Endothelial cell of umbilical vein (primary cell): ENCODE results near the gene CNTNAP2. TPM values are rescaled to one million over a fixed set of nuclear protein-coding genes. Genes with fewer than 3 reads are reported as not detected.

Experiments
- Bru-seq: library from RNA; stranded (reverse); fragments of 400-500 nt; gene quantifications from one replicate; lab custom pipeline; 2021; lab: Mats Ljungman, UMichigan
- BruChase-seq, 2 experiments: library from RNA; stranded (reverse); fragments of 400-500 nt; gene quantifications; one replicate each; lab custom pipeline; 2021; lab: Mats Ljungman, UMichigan
- BruUV-seq: library from RNA; stranded (reverse); fragments of 400-500 nt; replicated peaks from 2 replicates; lab custom pipeline; 2021; lab: Mats Ljungman, UMichigan
- CTCF ChIA-PET: fragments of 300-600, 350-600 bp; sonication (Branson Sonifier 250); formaldehyde crosslinking; loops from one replicate; lab custom pipeline; 2021; ENCODE audit warnings: antibody characterized with exemption, inconsistent platforms; lab: Charles Lee
- POLR2A ChIA-PET: fragments of 300-600, 350-600 bp; sonication (Branson Sonifier 250); formaldehyde crosslinking; loops from one replicate; lab custom pipeline; 2021; ENCODE audit warnings: antibody characterized with exemption, inconsistent platforms; lab: Charles Lee
- DNase-seq: peaks from one replicate; pipeline ENCODE4 v3.0.0-alpha.2; 2011; ENCODE audit warnings: low read depth, low spot score
- FAIRE-seq: peaks from 2 replicates; lab custom pipeline; 2011; peaks lifted over from hg19 to GRCh38; lab: Jason Lieb, UNC
- H2AFZ ChIP-seq: 2 replicates; pipeline ENCODE4 v1.6.0; 2012; ENCODE audit warnings: low read depth, low read length, control low read depth, inconsistent platforms
- H3K27ac ChIP-seq: 2 replicates; pipeline ENCODE4 v1.5.1; 2011; ENCODE audit warnings: low read depth, mild to moderate bottlenecking, control low read depth, low read length, moderate library complexity; ENCODE audit not compliant: insufficient read depth
- H3K27me3 ChIP-seq, 2 experiments: 2 replicates each; pipeline versions ENCODE4 v1.6.0 to v1.6.1; 2011; ENCODE audit warnings: low read length in 2 of 2, mixed read lengths in 1 of 2; ENCODE audit not compliant: control insufficient read depth in 2 of 2, insufficient read depth in 2 of 2
- H3K36me3 ChIP-seq, 2 experiments: 2 replicates in 1 of 2; 3 replicates in 1 of 2; pipeline ENCODE4 v1.5.1; 2011; ENCODE audit warnings: low read length in 2 of 2, mild to moderate bottlenecking in 1 of 2, moderate library complexity in 1 of 2; ENCODE audit not compliant: control insufficient read depth in 2 of 2, insufficient read depth in 2 of 2; ENCODE audit errors: extremely low read depth in 1 of 2
- H3K4me1 ChIP-seq: 3 replicates; pipeline ENCODE4 v1.5.1; 2011; ENCODE audit warnings: mild to moderate bottlenecking, low read length; ENCODE audit not compliant: control insufficient read depth, insufficient read depth; ENCODE audit errors: extremely low read depth
- H3K4me2 ChIP-seq: 2 replicates; pipeline ENCODE4 v1.6.1; 2011; ENCODE audit warnings: low read length, control low read depth, mixed read lengths; ENCODE audit not compliant: insufficient read depth
- H3K4me3 ChIP-seq, 3 experiments: fragments of 200-600 bp in 1 of 3; sonication (generic), shearing (Covaris generic) in 1 of 3; replicated peaks in 1 of 3; 2 replicates each; pipeline ENCODE4 v1.5.1; 2011 to 2016; ENCODE audit warnings: control low read depth in 3 of 3, low read length in 3 of 3, mild to moderate bottlenecking in 2 of 3, inconsistent platforms in 1 of 3, low read depth in 1 of 3, moderate library complexity in 1 of 3; ENCODE audit not compliant: insufficient read depth in 1 of 3
- H3K79me2 ChIP-seq: 2 replicates; pipeline ENCODE4 v1.6.0; 2012; ENCODE audit warnings: low read length, inconsistent platforms; ENCODE audit not compliant: control insufficient read depth, insufficient read depth
- H3K9ac ChIP-seq: replicated peaks from 2 replicates; pipeline ENCODE3; 2011; ENCODE audit warnings: low read length, control low read depth; ENCODE audit not compliant: insufficient read depth; ENCODE audit errors: extremely low read depth
- H3K9me1 ChIP-seq: replicated peaks from 3 replicates; pipeline ENCODE4 v1.6.0; 2011; ENCODE audit warnings: mild to moderate bottlenecking, low read length; ENCODE audit not compliant: control insufficient read depth, insufficient read depth; ENCODE audit errors: extremely low read depth
- H3K9me3 ChIP-seq: replicated peaks from 2 replicates; pipeline ENCODE4 v1.5.1; 2012; ENCODE audit warnings: low read length, inconsistent platforms; ENCODE audit not compliant: control insufficient read depth, insufficient read depth
- H4K20me1 ChIP-seq: replicated peaks from 2 replicates; pipeline ENCODE3; 2011; ENCODE audit warnings: mild to moderate bottlenecking, low read length; ENCODE audit not compliant: control insufficient read depth, insufficient read depth; ENCODE audit errors: extremely low read depth
- EZH2 ChIP-seq: IDR thresholded peaks from 2 replicates; pipeline ENCODE4 v1.6.1; 2012; ENCODE audit warnings: borderline replicate concordance, low read depth, mild to moderate bottlenecking, moderate library complexity, low read length, inconsistent platforms; ENCODE audit not compliant: severe bottlenecking
- FOS ChIP-seq: IDR thresholded peaks from 2 replicates; pipeline ENCODE4 v1.6.1; 2011; ENCODE audit warnings: mild to moderate bottlenecking, low read length, moderate library complexity, borderline replicate concordance; ENCODE audit not compliant: insufficient read depth
- GATA2 ChIP-seq: IDR thresholded peaks from 2 replicates; pipeline ENCODE4 v1.7.0; 2011; ENCODE audit warnings: low read depth, mild to moderate bottlenecking, moderate library complexity, mixed read lengths, low read length; ENCODE audit not compliant: insufficient read length, insufficient read depth
- JUN ChIP-seq: IDR thresholded peaks from 2 replicates; pipeline ENCODE4 v1.6.1; 2011; ENCODE audit warnings: borderline replicate concordance, low read depth; ENCODE audit not compliant: insufficient read length, insufficient read depth
- MYC ChIP-seq: IDR thresholded peaks from one replicate; pipeline ENCODE4 v1.6.1; 2011; ENCODE audit warnings: mild to moderate bottlenecking, low read depth, low read length
- POLR2A ChIP-seq: IDR thresholded peaks from 2 replicates; pipeline ENCODE4 v1.6.1; 2012; ENCODE audit warnings: low read depth, mild to moderate bottlenecking, control low read depth, low read length
- POLR2AphosphoS5 ChIP-seq: IDR thresholded peaks from 2 replicates; pipeline ENCODE4 v1.6.1; 2012; ENCODE audit warnings: low read depth, mild to moderate bottlenecking, control low read depth, low read length, moderate library complexity; ENCODE audit not compliant: insufficient read depth
- dilution Hi-C: fragments of 300-500 bp; cut with MboI; formaldehyde crosslinking; loops from one replicate; pipeline ENCODE4 v1.15.0; 2019; ENCODE audit warnings: low sequenced_read_pairs; ENCODE audit not compliant: extremely low pct_ligation_motif_present
- intact Hi-C: fragments of 100-400 bp; cut with micrococcal nuclease; formaldehyde crosslinking; loops from one replicate; pipeline ENCODE4 v1.10.0; 2022
- long read RNA-seq: library from polyadenylated mRNA; stranded (forward); transcript quantifications from one replicate; pipeline ENCODE4 v2.0.0, GENCODE V29; 2021
- polyA minus RNA-seq, 3 experiments: library from RNA; depleted of rRNA, polyadenylated mRNA; stranded (reverse); fragments of >200 nt; gene quantifications; 1 replicate in 1 of 3; 2 replicates in 2 of 3; pipeline ENCODE4 v1.2.3, GENCODE V29; 2011
- polyA plus RNA-seq, 4 experiments: library from polyadenylated mRNA; depleted of rRNA in 3 of 4; stranded (reverse) in 3 of 4; unstranded in 1 of 4; fragments of >200 nt; gene quantifications; 2 replicates each; pipeline versions ENCODE4 v1.2.1 to v1.2.3, GENCODE V29; 2011 to 2012; ENCODE audit warnings: missing spikeins in 1 of 4
- total RNA-seq: library from RNA; stranded (reverse); gene quantifications from 2 replicates; pipeline ENCODE4 v1.2.3, GENCODE V29; 2021
- TF ChIP-seq, protein P1 (sequence below): IDR thresholded peaks from 2 replicates; pipeline ENCODE4 v1.6.1; 2011; ENCODE audit not compliant: insufficient read depth, insufficient read length
- TF ChIP-seq, protein P2 (sequence below), 2 donors: IDR thresholded peaks; 1 replicate in 1 of 2; 2 replicates in 1 of 2; pipeline ENCODE4 v1.5.1; 2011; ENCODE audit warnings: low read length in 2 of 2, mild to moderate bottlenecking in 2 of 2, moderate library complexity in 2 of 2, control low read depth in 1 of 2, inconsistent platforms in 1 of 2, low read depth in 1 of 2; ENCODE audit not compliant: insufficient read depth in 1 of 2; ENCODE audit errors: extremely low read depth in 1 of 2

Gene CNTNAP2
- not detected in 2 replicates for total RNA-seq
- polyA plus RNA-seq: 0.02 TPM in 1 of 2 replicates, not detected in the other
- not detected in 2 replicates for polyA plus RNA-seq (2011; cell fraction: cytosol; rRNA removed)
- polyA plus RNA-seq (2011; cell fraction: nucleus; rRNA removed): not detected in 2 replicates
- polyA plus RNA-seq (2012): not detected in 2 replicates
- polyA minus RNA-seq: not detected in 2 replicates
- not detected for polyA minus RNA-seq (2011; cell fraction: cytosol; rRNA and poly(A)+ RNA removed)
- not detected in 2 replicates for polyA minus RNA-seq (2011; cell fraction: nucleus; rRNA and poly(A)+ RNA removed)
- Bru-seq, nascent RNA: percentile 0 among the genes with signal in this experiment
- percentile 0 among the genes with signal in this experiment for BruChase-seq, experiment 1, labeled RNA remaining after a 6-hour chase
- BruChase-seq, experiment 2, labeled RNA remaining after a 2-hour chase: percentile 0 among the genes with signal in this experiment
- long read RNA-seq: 0 reads

DNA sequence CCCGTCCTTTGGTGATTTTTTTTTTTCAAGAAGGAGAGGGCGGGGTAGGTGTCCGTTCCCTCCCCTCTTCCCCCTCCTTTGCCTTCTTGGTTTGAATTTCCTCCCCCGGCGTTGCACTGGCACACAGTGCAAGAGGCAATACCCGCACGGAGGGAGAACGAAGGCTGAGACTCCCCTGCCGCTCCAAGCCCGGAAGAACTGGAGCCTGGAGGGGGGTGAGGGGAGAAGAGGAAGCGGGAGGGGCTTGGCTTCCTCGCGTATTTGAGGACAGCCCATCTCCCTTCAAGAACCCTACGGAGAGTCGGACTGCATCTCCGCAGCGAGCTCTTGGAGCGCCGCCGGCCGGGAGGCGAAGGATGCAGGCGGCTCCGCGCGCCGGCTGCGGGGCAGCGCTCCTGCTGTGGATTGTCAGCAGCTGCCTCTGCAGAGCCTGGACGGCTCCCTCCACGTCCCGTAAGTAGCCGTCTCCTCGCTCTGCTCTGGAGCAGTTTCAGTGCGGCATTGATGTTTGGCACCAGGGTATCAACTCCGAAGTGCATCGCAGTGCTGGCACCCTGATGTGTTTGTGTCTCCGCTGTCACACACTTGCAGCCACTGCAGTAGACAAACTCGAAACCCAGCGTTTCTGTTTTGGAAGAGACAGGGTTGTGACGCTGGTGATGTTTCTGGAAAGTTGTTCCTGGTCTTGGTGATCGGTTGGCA is at the start of gene CNTNAP2:
Gene CNTNAP2 (plus strand): TSS at position 281 of the 702 bp plus-strand sequence. CDS start 76 bp downstream, at position 357.
- Histone ChIP-seq H3K9ac (no peak within 1 kb of the TSS), H3K4me2 (no peak within 1 kb of the TSS), H2AFZ (no peak within 1 kb of the TSS), H3K9me3 (no peaks in the 10 kb centered on the region), H3K79me2 (no peaks in the 10 kb centered on the region), H3K4me1 (no peaks in the 10 kb centered on the region), H3K9me1 (no peaks in the 10 kb centered on the region), H4K20me1 (no peaks in the 10 kb centered on the region), H3K27ac (no peak within 1 kb of the TSS), H3K27me3 (no peaks in the 10 kb centered on the region), H3K36me3 (no peaks in the 10 kb centered on the region), H3K4me3 (peak within 1 kb of the TSS in 1 of 3 experiments; percentile 21)
- ChIA-PET POLR2A (no interaction called here), CTCF (no interaction called here)
- dilution Hi-C loops: no loop called here
- TF ChIP-seq POLR2AphosphoS5 (no peak), JUN (no peak), FOS (no peak), GATA2 (no peak), POLR2A (no peak), MYC (no peak), EZH2 (no peak)
- TF ChIP-seq, protein P1, sequence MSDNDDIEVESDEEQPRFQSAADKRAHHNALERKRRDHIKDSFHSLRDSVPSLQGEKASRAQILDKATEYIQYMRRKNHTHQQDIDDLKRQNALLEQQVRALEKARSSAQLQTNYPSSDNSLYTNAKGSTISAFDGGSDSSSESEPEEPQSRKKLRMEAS: no peak
- TF ChIP-seq, protein P2, sequence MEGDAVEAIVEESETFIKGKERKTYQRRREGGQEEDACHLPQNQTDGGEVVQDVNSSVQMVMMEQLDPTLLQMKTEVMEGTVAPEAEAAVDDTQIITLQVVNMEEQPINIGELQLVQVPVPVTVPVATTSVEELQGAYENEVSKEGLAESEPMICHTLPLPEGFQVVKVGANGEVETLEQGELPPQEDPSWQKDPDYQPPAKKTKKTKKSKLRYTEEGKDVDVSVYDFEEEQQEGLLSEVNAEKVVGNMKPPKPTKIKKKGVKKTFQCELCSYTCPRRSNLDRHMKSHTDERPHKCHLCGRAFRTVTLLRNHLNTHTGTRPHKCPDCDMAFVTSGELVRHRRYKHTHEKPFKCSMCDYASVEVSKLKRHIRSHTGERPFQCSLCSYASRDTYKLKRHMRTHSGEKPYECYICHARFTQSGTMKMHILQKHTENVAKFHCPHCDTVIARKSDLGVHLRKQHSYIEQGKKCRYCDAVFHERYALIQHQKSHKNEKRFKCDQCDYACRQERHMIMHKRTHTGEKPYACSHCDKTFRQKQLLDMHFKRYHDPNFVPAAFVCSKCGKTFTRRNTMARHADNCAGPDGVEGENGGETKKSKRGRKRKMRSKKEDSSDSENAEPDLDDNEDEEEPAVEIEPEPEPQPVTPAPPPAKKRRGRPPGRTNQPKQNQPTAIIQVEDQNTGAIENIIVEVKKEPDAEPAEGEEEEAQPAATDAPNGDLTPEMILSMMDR (IDR thresholded peaks at IDR 0.05; ENCODE audit: extremely low read depth in 1 of 2, insufficient read depth in 1 of 2, low read depth in 1 of 2, low read length in 2 of 2): no peak
- no TSS peak for BruUV-seq
- FAIRE-seq (no peak), DNase-seq (no peak)
- intact Hi-C loops: no loop called here
